HG03432 (cell line): ENCODE data around the gene NTF3.

ENCODE experiments used
- ATAC-seq: cut with Tn5 transposase; IDR thresholded peaks from one replicate; pipeline ENCODE4 v1.9.1; 2021; ENCODE audit warnings: mild to moderate bottlenecking, moderate library complexity; ENCODE audit not compliant: unreplicated experiment

NTF3 gene

GRCh38 chr12:5509102-5509501 lies 77.2 kb downstream of the NTF3 start:
- ATAC-seq, result no peak

GRCh38 chr12:5509557-5509956 lies 77.6 kb downstream of the NTF3 start:
- ATAC-seq, result no peak

GRCh38 chr12:5510251-5510805 lies 78.4 kb downstream of the NTF3 start:
- no peak for ATAC-seq

GRCh38 chr12:5511256-5511643 lies 79.3 kb downstream of the NTF3 start:
- no peak for ATAC-seq

- ATAC-seq, result no peak
Observed at GRCh38 chr12:5511644-5512600, 80.0 kb downstream of the NTF3 start.

- ATAC-seq, result no peak
Observed at GRCh38 chr12:5512601-5512970, 80.7 kb downstream of the NTF3 start.

- ATAC-seq, result no peak
Observed at GRCh38 chr12:5513406-5513805, 81.5 kb downstream of the NTF3 start.

- no peak for ATAC-seq
Observed at GRCh38 chr12:5514016-5514415, 82.1 kb downstream of the NTF3 start.

- ATAC-seq, result no peak
Observed at GRCh38 chr12:5514545-5514944, 82.6 kb downstream of the NTF3 start.

GRCh38 chr12:5515458-5515857 lies 83.5 kb downstream of the NTF3 start:
- ATAC-seq, result no peak

GRCh38 chr12:5516371-5517241 lies 84.7 kb downstream of the NTF3 start:
- ATAC-seq, result no peak

- no peak for ATAC-seq
Observed at GRCh38 chr12:5518584-5519365, 86.9 kb downstream of the NTF3 start.

- no peak for ATAC-seq
Observed at GRCh38 chr12:5520037-5520436, 88.1 kb downstream of the NTF3 start.

- ATAC-seq, result no peak
Observed at GRCh38 chr12:5520831-5521230, 88.9 kb downstream of the NTF3 start.

- no peak for ATAC-seq
Observed at GRCh38 chr12:5521456-5522325, 89.8 kb downstream of the NTF3 start.

- no peak for ATAC-seq
Observed at GRCh38 chr12:5522432-5523335, 90.8 kb downstream of the NTF3 start.

- ATAC-seq, result no peak
Observed at GRCh38 chr12:5523396-5524115, 91.6 kb downstream of the NTF3 start.

GRCh38 chr12:5524116-5524768 lies 92.3 kb downstream of the NTF3 start:
- ATAC-seq, result no peak
